AG04449 (cell line): Measurements from ENCODE around the gene ASGR2.
"Not testable (repeated sequence)": the region's sequence is repeated elsewhere in the genome, so short reads cannot be mapped to it uniquely, and the experiment has no call there.

Experiments used
- CTCF ChIA-PET: fragments of 350-600 bp; formaldehyde crosslinking; extraction: SDS; loops from one replicate; lab custom pipeline; 2021; ENCODE audit warnings: antibody characterized with exemption; lab: Yijun Ruan, JAX
- POLR2A ChIA-PET: fragments of 400-600, 350-600 bp; formaldehyde crosslinking; extraction: SDS; loops from one replicate; lab custom pipeline; 2020; ENCODE audit warnings: antibody characterized with exemption, inconsistent platforms; lab: Yijun Ruan, JAX
- DNase-seq: peaks from one replicate; pipeline ENCODE4 v3.0.0-alpha.2; 2010; ENCODE audit warnings: low read depth, low spot score
- H3K4me3 ChIP-seq: 2 replicates; pipeline ENCODE4 v1.5.1; 2011; ENCODE audit warnings: low read depth, mild to moderate bottlenecking, control low read depth, low read length
- TF ChIP-seq, protein P1 (sequence below): IDR thresholded peaks from one replicate; pipeline ENCODE4 v1.5.1; 2011; ENCODE audit warnings: mild to moderate bottlenecking, moderate library complexity, low read length, control low read depth, inconsistent platforms; ENCODE audit not compliant: insufficient read depth; ENCODE audit errors: missing control alignments

Gene ASGR2

DNA sequence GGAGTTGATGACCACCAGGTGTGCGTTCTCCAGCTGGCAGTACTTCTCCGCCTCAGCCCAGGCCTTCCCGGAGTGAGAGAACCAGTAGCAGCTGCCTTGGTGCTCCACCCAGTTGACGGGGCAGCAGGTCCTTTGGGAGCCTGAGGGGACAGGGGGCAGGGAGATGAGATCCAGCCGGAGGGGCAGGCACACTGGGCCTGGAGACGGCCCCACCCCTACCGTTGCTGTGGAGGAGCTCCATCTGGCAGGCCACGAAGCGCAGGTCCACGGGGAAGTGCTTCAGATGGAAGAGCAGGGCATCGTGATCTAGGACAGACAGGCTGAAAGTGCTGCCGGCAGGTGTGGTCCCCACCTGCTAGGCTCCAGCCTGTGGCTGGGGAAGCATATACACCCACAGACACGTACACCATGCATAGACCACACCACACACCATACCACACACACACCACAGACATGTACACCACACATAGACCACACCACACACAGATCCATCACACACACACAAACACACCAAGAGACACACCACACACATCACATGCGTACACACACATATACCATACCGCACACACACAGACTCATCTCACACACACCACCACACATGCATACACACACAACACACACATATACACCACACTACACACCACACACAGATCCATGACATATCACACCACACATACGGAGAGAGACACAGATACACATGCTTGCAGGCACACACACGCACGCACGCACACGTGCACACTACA, 7.4 kb downstream of the ASGR2 start:
- ChIA-PET POLR2A (interaction anchor here (0.6 kb wide), 1 partner anchor 33 kb away, joined by 4 read pairs; no protein-coding TSS in a partner anchor), CTCF (no interaction called here)
- no peak overlapping the region for H3K4me3 ChIP-seq
- TF ChIP-seq, protein P1, sequence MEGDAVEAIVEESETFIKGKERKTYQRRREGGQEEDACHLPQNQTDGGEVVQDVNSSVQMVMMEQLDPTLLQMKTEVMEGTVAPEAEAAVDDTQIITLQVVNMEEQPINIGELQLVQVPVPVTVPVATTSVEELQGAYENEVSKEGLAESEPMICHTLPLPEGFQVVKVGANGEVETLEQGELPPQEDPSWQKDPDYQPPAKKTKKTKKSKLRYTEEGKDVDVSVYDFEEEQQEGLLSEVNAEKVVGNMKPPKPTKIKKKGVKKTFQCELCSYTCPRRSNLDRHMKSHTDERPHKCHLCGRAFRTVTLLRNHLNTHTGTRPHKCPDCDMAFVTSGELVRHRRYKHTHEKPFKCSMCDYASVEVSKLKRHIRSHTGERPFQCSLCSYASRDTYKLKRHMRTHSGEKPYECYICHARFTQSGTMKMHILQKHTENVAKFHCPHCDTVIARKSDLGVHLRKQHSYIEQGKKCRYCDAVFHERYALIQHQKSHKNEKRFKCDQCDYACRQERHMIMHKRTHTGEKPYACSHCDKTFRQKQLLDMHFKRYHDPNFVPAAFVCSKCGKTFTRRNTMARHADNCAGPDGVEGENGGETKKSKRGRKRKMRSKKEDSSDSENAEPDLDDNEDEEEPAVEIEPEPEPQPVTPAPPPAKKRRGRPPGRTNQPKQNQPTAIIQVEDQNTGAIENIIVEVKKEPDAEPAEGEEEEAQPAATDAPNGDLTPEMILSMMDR = no peak
- no peak for DNase-seq

DNA sequence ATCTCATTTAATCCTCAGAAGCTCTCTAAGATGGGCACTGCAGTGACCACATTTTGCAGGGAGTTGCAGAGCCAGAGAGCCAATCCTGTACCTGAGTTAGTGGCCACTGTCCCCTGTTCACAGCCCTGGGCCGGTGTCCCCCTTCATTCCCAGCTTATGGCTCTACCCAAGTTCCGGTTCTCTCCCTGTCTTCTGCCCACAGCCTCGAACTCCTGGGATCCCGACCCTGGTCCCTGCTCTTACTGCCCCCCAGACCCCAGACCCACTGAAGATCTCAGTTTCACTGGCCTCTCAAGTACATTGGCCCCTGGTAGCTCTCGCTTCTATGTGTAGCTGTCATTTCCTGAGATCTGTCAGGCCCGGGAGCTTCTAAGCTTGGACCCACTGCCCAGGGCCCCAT, 12.2 kb downstream of the ASGR2 start:
- DNase-seq = no peak
- CTCF ChIA-PET = interaction anchor here (0.9 kb wide), 1 partner anchor 50 kb away, joined by 3 read pairs; no protein-coding TSS in a partner anchor
- no peak overlapping the region for H3K4me3 ChIP-seq
- TF ChIP-seq, protein P1 = no peak
- POLR2A ChIA-PET = no interaction called here

DNA sequence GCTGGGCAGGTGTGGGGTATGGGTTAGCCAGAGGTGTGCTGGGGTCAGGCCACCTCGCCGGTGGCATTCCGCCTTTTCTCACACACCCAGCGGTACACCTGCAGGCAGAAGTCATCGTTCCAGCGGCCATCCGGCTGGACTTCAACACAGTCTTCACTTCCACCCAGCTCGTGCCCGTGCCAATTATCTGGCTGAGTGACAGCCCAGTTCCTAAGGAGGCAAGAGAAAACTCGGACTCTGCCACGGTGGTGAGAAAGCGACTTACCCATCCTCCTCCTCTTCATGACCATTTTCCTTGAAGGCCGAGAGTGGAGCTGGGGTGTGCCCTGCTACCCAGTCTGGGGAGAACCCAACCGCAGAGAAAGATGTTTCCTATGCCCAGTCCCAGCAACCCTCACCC, 13.1 kb downstream of the ASGR2 start:
- no peak for DNase-seq
- CTCF ChIA-PET = no interaction called here
- POLR2A ChIA-PET = no interaction called here
- H3K4me3 ChIP-seq = no peak overlapping the region
- TF ChIP-seq, protein P1 = no peak

DNA sequence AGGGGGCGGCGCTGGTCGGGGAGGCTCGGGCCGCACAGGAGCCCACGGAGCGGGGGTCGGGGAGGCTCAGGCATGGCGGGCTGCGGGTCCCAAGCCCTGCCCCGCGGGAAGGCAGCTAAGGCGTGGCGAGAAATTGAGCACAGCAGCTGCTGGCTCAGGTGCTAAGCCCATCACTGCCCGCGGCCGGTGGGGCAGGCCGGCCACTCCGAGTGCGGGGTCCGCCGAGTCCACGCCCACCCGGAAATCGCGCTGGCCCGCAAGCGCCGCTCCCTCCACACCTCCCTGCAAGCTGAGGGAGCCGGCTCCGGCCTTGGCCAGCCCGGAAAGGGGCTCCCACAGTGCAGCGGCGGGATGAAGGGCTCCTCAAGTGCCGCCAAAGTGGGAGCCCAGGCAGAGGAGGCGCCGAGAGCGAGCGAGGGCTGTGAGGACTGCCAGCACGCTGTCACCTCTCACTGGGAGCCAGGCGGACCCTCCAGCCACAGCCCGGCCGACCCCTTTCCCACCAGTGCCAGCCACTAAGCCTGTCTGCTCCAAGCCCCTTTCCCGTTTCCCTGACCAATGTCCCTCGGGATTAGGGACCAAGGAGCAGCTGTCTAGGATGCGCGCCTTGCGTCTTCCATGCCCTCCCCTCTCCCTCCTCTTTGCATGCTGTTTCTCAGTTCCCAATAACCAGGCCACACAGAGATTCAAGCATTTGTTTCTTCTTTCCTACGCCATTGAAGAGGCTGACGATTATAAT, 13.8 kb downstream of the ASGR2 start:
- DNase-seq, H3K4me3 ChIP-seq, POLR2A ChIA-PET, CTCF ChIA-PET: not testable (repeated sequence)

DNA sequence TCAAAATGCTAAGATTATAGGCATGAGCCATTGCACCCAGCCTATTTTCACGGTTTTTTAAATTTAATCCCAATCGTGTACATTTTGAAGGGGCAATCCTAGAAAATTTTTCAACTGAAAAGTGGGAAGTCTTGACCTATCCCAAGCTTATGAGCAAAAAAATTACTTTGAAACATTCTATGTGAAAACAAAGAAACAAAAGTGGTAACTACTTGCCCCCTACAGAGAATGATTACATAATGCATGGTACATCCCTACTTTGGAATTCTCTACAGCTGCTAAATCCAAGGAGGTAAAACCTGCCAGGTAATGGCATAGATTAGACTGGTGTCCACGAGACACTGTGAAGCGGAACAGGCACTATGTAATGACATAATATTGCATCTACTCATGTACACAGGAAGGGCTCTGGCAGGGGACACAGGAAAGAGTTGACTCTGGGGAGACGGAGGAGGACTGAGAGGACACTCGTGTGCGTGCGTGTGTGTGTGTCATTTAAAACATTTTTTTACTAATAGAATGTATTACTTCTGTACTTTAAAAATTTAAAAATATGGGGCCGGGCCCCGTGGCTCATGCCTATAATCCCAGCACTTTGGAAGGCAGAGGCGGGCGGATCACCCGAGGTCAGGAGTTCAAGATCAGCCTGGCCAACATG, 15.7 kb downstream of the ASGR2 start:
- TF ChIP-seq, protein P1 = no peak
- no peak for DNase-seq
- CTCF ChIA-PET = interaction anchor here (1.1 to 1.8 kb wide), 2 partner anchors 47 to 198 kb away, joined by 4 to 6 read pairs; no protein-coding TSS in a partner anchor
- POLR2A ChIA-PET = no interaction called here
- H3K4me3 ChIP-seq = no peak overlapping the region

DNA sequence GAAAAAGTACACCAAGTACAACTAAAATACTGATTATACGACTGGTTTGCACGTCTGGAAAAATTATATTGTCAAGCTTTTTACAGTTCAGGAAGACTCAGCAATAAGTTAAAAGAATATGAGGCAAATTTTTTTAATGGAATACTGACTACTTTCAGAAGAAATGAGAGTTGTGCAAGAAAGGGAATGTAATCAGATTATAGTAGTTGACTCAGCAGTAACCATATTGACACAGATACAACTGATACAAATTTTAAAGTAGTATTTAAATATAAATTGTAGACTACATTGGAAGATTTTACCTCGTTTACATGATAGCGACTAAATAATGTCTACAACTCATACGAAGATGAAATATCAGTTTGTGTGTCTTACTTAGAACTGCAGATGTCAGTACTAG, 16.7 kb downstream of the ASGR2 start:
- H3K4me3 ChIP-seq = no peak overlapping the region
- ChIA-PET POLR2A (no interaction called here), CTCF (interaction anchor here (0.8 to 1.8 kb wide), 3 partner anchors 46 to 199 kb away, joined by 3 to 6 read pairs (median 4); no protein-coding TSS in a partner anchor)
- TF ChIP-seq, protein P1 = no peak
- no peak for DNase-seq
